Transverse colon (tissue), 4 donors: ENCODE measurements around the gene OGFRL1.

ENCODE experiments used
- CTCF ChIP-seq, 5 experiments: fragments of 200-600 bp in 3 of 5; fragments of 450-650 bp in 2 of 5; sonication (generic) in 3 of 5; IDR thresholded peaks; 1 replicate in 2 of 5; 2 replicates in 3 of 5; pipeline ENCODE4 v1.5.1; 2016 to 2017; ENCODE audit warnings: antibody characterized with exemption in 5 of 5, inconsistent platforms in 3 of 5, mild to moderate bottlenecking in 2 of 5, moderate library complexity in 1 of 5
- EP300 ChIP-seq: sonication (generic); formaldehyde crosslinking; IDR thresholded peaks from one replicate; pipeline ENCODE4 v1.6.1; 2017; ENCODE audit warnings: antibody characterized with exemption, low read depth
- POLR2A ChIP-seq: fragments of 450-650 bp; IDR thresholded peaks from one replicate; pipeline ENCODE4 v1.6.1; 2016; ENCODE audit warnings: antibody characterized with exemption, mild to moderate bottlenecking, moderate library complexity
- POLR2AphosphoS5 ChIP-seq, 3 donors: sonication (generic); formaldehyde crosslinking; IDR thresholded peaks; one replicate each; pipeline ENCODE4 v1.6.1; 2016; ENCODE audit warnings: antibody characterized with exemption in 3 of 3

DNA sequence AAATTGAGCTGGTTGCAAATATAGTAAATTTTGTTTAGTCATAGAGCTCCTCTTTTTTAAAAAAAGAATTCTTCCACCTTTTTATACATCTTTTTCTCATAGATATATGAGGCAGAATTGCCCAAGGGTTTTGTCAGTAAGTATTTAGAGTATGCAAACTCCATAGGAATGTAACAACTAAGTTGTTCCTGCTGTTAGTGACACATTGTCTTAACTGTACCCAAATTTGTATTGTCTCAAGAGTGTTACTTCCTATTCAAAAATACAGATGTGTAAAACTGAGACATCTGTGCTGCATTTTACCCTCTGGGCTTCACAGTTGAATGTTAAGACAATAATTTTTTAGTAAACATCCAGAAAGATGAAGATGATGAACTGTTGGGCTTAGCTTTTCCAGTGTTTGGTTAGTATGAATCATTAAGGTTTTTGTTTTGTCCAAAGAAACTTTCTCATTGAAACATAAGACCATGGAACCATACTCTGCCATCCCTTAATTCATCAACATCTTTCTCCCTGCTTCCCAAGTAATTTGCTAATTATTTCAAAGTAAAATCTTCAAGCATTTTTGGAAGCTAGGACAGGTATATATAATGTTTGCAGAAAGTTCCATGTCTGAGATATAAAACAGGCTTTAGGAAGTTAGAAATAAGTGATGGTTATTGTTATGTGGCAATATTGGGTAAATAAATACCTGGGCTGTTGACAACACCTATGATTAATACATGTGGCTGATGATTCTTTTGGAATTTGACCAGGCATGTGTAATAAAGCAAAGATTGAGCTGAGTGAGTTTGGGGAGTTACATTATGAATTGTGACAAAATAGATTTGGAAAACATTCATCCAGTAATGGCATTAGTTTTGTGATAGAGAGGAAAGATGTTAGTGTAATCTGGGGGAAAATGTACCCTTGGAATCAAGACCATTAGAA is 11.2 kb downstream of the OGFRL1 start:
- TF ChIP-seq CTCF (IDR thresholded peaks at IDR 0.05) (no peak), POLR2AphosphoS5 (IDR thresholded peaks at IDR 0.05) (no peak), EP300 (no peak), POLR2A (no peak)
